ENCODE results near the gene UBE2H.

UBE2H gene

DNA sequence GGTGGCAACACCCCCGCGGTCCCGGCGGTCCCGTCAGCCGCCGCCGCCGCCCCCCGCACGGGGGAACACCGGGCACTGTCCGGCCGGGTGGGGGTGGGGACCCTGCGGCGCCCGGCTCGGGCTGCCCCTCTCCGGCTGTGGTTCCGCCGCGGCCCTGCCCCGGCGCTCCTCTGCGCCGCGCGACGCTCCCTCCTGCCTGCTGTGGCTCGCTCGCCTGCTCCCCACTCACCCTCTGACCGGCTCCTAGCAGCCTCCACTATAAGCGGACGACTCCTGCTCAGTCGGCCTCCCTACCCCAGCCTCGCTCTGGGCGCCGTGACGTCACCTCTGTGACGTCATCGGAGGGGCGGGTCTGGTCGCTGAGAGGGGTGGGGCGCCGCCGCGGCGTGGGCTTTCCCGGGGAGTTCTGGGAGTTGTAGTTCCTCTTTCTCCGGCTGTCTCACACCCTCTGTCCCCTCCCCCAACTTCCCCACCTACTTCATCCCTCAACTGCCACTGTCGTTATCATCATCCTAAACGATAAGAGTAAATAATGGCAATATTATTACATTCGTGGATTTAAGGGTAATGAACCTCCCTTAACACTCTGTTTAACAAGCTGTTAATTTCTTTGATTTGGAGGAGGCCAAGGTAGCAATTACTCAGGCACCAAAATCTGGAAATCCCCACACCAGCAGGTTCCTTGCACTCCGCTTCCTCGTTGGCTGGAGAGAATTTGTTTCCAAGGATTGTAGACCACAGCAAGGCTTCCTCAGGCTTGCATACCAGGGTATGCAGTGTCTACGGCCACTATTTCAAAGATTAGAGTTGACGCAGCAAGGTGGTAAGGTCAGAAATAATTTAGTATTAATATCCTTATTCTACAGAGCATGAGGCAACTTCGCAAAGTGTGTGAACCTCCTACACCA, at the start of gene UBE2H:
TSS of gene UBE2H (minus strand) at position 308 of the 908 bp plus-strand sequence. CDS start 405 bp downstream, outside the sequence.
- H3K36me3 ChIP-seq (ENCODE audit: control insufficient read depth in 5 of 5, insufficient read depth in 5 of 5, low read length in 5 of 5) = no peaks in the 10 kb centered on the region
- peak within 1 kb of the TSS; percentile 98 for H3K27ac ChIP-seq (ENCODE audit: low read depth, low read length)
- no peaks in the 10 kb centered on the region for H3K9me3 ChIP-seq (ENCODE audit: control insufficient read depth in 5 of 5, low read length in 5 of 5)
- H3K4me3 ChIP-seq (ENCODE audit: low read depth in 1 of 5, low read length in 5 of 5) = peak within 1 kb of the TSS; percentile 74 to 97 (median 95)
- H3K27me3 ChIP-seq (ENCODE audit: control insufficient read depth in 5 of 5, insufficient read depth in 4 of 5, low read length in 5 of 5) = no peaks in the 10 kb centered on the region
- H3K4me1 ChIP-seq (ENCODE audit: control insufficient read depth in 5 of 5, insufficient read depth in 5 of 5, low read length in 5 of 5) = peaks cover 7 to 42% (median 35%) of the 10 kb centered on the region in 5 donors
- peak within 1 kb of the TSS; percentile 89 to 99 (median 99) for H3K9ac ChIP-seq (ENCODE audit: low read length in 5 of 5)

DNA sequence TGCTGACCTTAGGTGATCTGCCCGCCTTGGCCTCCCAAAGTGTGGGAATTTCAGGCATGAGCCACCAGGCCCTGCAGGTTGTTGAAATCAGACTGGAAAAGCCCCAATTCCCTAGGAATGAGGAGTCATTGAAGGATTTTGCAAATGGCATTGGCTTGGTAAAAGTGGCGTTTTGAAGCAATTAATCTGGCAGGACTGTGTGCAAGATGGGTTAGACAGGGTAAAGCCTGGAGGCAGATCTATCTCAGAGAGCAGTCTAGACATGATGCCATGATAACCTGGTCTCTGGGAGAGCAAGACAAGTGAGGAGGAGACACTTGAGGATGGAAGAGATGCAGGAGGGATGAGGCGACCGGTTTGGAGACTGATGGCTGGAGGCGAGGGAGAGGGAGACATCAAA, 45.7 kb upstream of the UBE2H start:
- no peak overlapping the region for H3K9ac ChIP-seq (ENCODE audit: low read length in 5 of 5)
- H3K4me1 ChIP-seq (ENCODE audit: control insufficient read depth in 5 of 5, insufficient read depth in 5 of 5, low read length in 5 of 5) = peaks cover 0 to 2% (median 0%) of the 10 kb centered on the region in 5 donors
- H3K9me3 ChIP-seq (ENCODE audit: control insufficient read depth in 5 of 5, low read length in 5 of 5) = no peaks in the 10 kb centered on the region
- no peak overlapping the region for H3K4me3 ChIP-seq (ENCODE audit: low read depth in 1 of 5, low read length in 5 of 5)
- no peaks in the 10 kb centered on the region for H3K27me3 ChIP-seq (ENCODE audit: control insufficient read depth in 5 of 5, insufficient read depth in 4 of 5, low read length in 5 of 5)
- no peak overlapping the region for H3K27ac ChIP-seq (ENCODE audit: low read depth, low read length)
- no peaks in the 10 kb centered on the region for H3K36me3 ChIP-seq (ENCODE audit: control insufficient read depth in 5 of 5, insufficient read depth in 5 of 5, low read length in 5 of 5)

DNA sequence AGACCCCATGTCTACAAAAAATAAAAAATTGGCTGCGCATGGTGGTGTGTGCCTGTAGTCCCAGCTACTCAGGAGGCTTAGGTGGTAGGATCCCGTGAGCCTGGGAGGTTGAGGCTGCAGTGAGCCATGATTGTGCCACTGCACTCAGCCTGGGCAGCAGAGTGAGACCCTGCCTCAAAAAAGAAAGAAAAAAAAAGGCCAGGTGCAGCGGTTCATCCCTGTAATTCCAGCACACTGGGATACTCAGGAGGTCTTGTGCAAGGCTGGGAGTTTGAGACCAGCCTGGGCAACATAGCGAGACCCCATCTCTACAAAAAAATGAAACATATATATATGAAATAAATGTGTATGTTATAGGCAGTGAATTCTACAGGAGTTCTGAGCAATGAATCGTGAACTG, 44.5 kb upstream of the UBE2H start:
- H3K36me3 ChIP-seq (ENCODE audit: control insufficient read depth in 5 of 5, insufficient read depth in 5 of 5, low read length in 5 of 5) = no peaks in the 10 kb centered on the region
- no peak overlapping the region for H3K27ac ChIP-seq (ENCODE audit: low read depth, low read length)
- H3K9me3 ChIP-seq (ENCODE audit: control insufficient read depth in 5 of 5, low read length in 5 of 5) = no peaks in the 10 kb centered on the region
- H3K4me1 ChIP-seq (ENCODE audit: control insufficient read depth in 5 of 5, insufficient read depth in 5 of 5, low read length in 5 of 5) = peaks cover 0 to 5% (median 0%) of the 10 kb centered on the region in 5 donors
- H3K4me3 ChIP-seq (ENCODE audit: low read depth in 1 of 5, low read length in 5 of 5) = no peak overlapping the region
- no peak overlapping the region for H3K9ac ChIP-seq (ENCODE audit: low read length in 5 of 5)
- no peaks in the 10 kb centered on the region for H3K27me3 ChIP-seq (ENCODE audit: control insufficient read depth in 5 of 5, insufficient read depth in 4 of 5, low read length in 5 of 5)

DNA sequence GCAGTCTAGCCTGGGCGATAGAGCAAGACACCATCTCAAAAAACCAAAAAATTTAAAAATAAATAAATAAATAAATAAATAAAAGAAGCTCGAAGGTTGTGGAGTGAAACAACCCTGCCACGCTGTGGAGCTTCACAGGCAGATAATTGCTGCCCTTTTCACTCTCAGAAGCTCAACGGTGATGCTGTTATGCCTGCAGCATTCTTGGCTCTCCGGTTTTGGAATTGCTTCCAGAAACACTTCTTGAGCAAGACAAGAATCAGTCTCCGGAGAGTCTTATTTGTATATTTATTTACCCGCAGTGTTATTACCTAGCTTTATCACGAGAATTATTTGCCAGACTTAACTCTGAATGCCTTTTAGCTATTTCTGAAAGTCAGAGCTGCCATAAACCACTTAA, 40.5 kb upstream of the UBE2H start:
- no peak overlapping the region for H3K27ac ChIP-seq (ENCODE audit: low read depth, low read length)
- H3K4me1 ChIP-seq (ENCODE audit: control insufficient read depth in 5 of 5, insufficient read depth in 5 of 5, low read length in 5 of 5) = peaks cover 0 to 7% (median 5%) of the 10 kb centered on the region in 5 donors
- no peak overlapping the region for H3K4me3 ChIP-seq (ENCODE audit: low read depth in 1 of 5, low read length in 5 of 5)
- H3K9me3 ChIP-seq (ENCODE audit: control insufficient read depth in 5 of 5, low read length in 5 of 5) = no peaks in the 10 kb centered on the region
- H3K27me3 ChIP-seq (ENCODE audit: control insufficient read depth in 5 of 5, insufficient read depth in 4 of 5, low read length in 5 of 5) = no peaks in the 10 kb centered on the region
- H3K36me3 ChIP-seq (ENCODE audit: control insufficient read depth in 5 of 5, insufficient read depth in 5 of 5, low read length in 5 of 5) = no peaks in the 10 kb centered on the region
- no peak overlapping the region for H3K9ac ChIP-seq (ENCODE audit: low read length in 5 of 5)

DNA sequence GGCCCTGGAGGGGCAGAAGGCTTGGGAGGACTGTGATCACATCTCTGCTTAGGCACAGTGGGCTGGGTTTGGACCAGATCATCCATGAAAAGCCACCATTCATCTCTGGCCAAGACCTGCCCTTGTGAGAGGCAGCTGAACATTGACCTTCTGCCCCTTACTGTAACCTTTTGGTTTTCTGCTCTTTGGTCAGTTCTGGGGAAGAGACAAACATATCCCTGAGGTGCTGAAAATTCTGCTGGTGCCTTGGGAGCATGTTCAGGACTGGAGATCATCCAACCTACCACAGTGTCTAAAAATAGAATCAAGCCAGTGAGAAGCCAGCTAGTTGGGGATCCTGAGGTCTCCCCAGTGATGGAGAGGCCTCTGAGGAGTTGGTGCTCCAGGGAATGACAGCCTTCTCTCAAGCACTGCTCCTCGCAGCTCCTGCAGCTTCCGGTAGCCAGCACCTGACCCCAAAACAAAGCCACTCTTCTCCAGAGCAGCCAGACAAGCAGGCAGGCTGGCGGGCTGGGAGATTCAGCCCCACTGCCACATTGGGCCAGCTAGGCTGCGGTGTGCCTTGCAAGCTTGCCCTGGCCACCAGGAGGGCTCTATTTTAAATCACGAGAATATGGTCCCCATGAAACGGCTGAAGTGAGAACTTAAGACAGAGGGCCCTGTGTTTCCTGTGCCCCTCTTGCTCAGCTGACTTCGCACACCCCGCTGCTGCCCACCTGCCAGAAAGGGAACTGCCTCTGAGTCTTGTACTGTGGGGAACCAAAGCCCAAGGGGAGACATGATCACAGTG, 37.8 kb upstream of the UBE2H start:
- H3K9ac ChIP-seq (ENCODE audit: low read length in 5 of 5) = no peak overlapping the region
- H3K9me3 ChIP-seq (ENCODE audit: control insufficient read depth in 5 of 5, low read length in 5 of 5) = no peaks in the 10 kb centered on the region
- H3K27me3 ChIP-seq (ENCODE audit: control insufficient read depth in 5 of 5, insufficient read depth in 4 of 5, low read length in 5 of 5) = no peaks in the 10 kb centered on the region
- H3K36me3 ChIP-seq (ENCODE audit: control insufficient read depth in 5 of 5, insufficient read depth in 5 of 5, low read length in 5 of 5) = no peaks in the 10 kb centered on the region
- H3K4me1 ChIP-seq (ENCODE audit: control insufficient read depth in 5 of 5, insufficient read depth in 5 of 5, low read length in 5 of 5) = peaks cover 0 to 7% (median 5%) of the 10 kb centered on the region in 5 donors
- H3K4me3 ChIP-seq (ENCODE audit: low read depth in 1 of 5, low read length in 5 of 5) = no peak overlapping the region
- H3K27ac ChIP-seq (ENCODE audit: low read depth, low read length) = no peak overlapping the region

DNA sequence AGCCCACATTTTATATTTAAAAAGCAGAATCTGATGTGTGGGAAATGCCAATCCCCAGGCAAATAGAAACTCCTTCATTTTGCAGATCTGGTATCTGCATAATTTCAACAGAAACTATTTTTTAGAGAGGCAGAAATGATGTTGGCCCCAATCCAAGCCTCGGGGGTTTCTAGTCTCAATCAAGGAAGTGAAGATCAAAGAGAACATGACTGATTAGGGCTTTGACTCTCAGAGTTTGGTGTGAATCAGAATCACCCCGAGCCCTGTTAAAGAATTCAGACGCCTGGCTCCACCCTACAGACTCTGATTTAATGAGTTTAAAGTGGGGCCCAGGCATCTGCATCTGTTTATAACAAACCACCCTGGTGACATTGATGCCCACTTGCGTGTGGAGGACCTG, 36.7 kb upstream of the UBE2H start:
- Histone ChIP-seq H3K27me3 (ENCODE audit: control insufficient read depth in 5 of 5, insufficient read depth in 4 of 5, low read length in 5 of 5) (no peaks in the 10 kb centered on the region), H3K27ac (ENCODE audit: low read depth, low read length) (no peak overlapping the region), H3K9ac (ENCODE audit: low read length in 5 of 5) (no peak overlapping the region), H3K9me3 (ENCODE audit: control insufficient read depth in 5 of 5, low read length in 5 of 5) (no peaks in the 10 kb centered on the region), H3K4me3 (ENCODE audit: low read depth in 1 of 5, low read length in 5 of 5) (no peak overlapping the region), H3K36me3 (ENCODE audit: control insufficient read depth in 5 of 5, insufficient read depth in 5 of 5, low read length in 5 of 5) (no peaks in the 10 kb centered on the region), H3K4me1 (ENCODE audit: control insufficient read depth in 5 of 5, insufficient read depth in 5 of 5, low read length in 5 of 5) (peaks cover 0 to 7% (median 5%) of the 10 kb centered on the region in 5 donors)

DNA sequence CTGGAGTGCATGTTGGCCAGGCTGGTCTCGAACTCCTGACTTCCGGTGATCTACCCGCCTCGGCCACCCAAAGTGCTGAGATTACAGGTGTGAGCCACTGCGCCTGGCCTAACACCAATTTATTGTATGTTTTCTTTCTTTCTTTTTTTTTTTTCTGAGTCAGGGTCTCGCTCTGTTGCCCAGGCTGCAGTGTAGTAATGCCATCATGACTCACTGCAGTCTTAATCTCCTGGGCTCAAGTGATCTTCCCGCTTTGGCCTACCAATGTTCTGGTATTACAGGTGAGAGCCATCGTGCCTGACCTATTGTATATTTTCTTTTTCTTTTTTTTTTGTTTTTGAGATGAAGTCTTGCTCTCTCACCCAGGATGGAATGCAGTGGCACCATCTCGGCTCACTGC, 33.8 kb upstream of the UBE2H start:
- H3K27ac ChIP-seq (ENCODE audit: low read depth, low read length) = no peak overlapping the region
- no peaks in the 10 kb centered on the region for H3K36me3 ChIP-seq (ENCODE audit: control insufficient read depth in 5 of 5, insufficient read depth in 5 of 5, low read length in 5 of 5)
- H3K4me1 ChIP-seq (ENCODE audit: control insufficient read depth in 5 of 5, insufficient read depth in 5 of 5, low read length in 5 of 5) = peaks cover 0 to 7% (median 3%) of the 10 kb centered on the region in 5 donors
- H3K9ac ChIP-seq (ENCODE audit: low read length in 5 of 5) = no peak overlapping the region
- H3K27me3 ChIP-seq (ENCODE audit: control insufficient read depth in 5 of 5, insufficient read depth in 4 of 5, low read length in 5 of 5) = peaks cover 0 to 4% (median 0%) of the 10 kb centered on the region in 5 donors
- no peaks in the 10 kb centered on the region for H3K9me3 ChIP-seq (ENCODE audit: control insufficient read depth in 5 of 5, low read length in 5 of 5)
- H3K4me3 ChIP-seq (ENCODE audit: low read depth in 1 of 5, low read length in 5 of 5) = no peak overlapping the region

DNA sequence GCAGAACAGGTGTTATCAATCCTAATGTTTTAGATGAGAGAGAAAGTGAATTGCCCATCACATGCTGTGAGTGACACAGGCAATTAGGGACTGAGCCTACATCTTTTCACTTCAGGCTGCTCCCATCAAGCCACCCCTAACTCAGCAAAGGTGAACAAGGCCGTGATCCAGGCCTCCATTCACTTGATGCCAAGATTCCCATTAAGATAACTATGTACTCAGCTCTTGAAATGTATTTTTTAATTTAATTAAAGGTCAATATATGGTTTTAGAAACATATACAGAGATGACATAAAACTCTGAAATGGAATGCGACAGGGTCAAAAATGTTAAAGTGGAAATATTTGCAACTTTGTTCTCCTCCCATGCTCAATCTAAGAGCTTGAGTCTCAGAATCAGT, 27.9 kb upstream of the UBE2H start:
- H3K27me3 ChIP-seq (ENCODE audit: control insufficient read depth in 5 of 5, insufficient read depth in 4 of 5, low read length in 5 of 5) = peaks cover 0 to 4% (median 0%) of the 10 kb centered on the region in 5 donors
- no peaks in the 10 kb centered on the region for H3K9me3 ChIP-seq (ENCODE audit: control insufficient read depth in 5 of 5, low read length in 5 of 5)
- H3K4me1 ChIP-seq (ENCODE audit: control insufficient read depth in 5 of 5, insufficient read depth in 5 of 5, low read length in 5 of 5) = no peaks in the 10 kb centered on the region
- H3K27ac ChIP-seq (ENCODE audit: low read depth, low read length) = no peak overlapping the region
- no peak overlapping the region for H3K9ac ChIP-seq (ENCODE audit: low read length in 5 of 5)
- no peaks in the 10 kb centered on the region for H3K36me3 ChIP-seq (ENCODE audit: control insufficient read depth in 5 of 5, insufficient read depth in 5 of 5, low read length in 5 of 5)
- no peak overlapping the region for H3K4me3 ChIP-seq (ENCODE audit: low read depth in 1 of 5, low read length in 5 of 5)

DNA sequence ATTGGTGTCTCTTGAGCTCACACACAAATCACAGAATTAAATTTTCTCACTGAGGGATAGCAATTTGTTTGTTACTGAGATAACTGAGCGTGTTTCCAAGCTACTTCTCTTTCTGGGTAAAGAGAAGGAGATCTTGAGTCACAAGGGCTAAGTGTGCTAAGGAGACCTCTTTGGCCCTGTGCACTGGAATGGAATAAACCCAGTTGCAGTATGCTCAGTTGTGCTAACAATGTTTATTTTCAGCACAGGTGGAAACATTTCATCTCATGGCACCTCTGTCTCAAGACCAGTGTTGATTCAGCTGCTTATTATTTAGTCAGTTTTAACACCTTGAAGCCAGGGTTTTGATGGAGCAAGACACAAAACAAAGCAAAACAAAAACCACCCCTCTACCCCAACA, 22.5 kb upstream of the UBE2H start:
- peaks cover 0 to 6% (median 0%) of the 10 kb centered on the region in 5 donors for H3K4me1 ChIP-seq (ENCODE audit: control insufficient read depth in 5 of 5, insufficient read depth in 5 of 5, low read length in 5 of 5)
- H3K9ac ChIP-seq (ENCODE audit: low read length in 5 of 5) = no peak overlapping the region
- no peak overlapping the region for H3K27ac ChIP-seq (ENCODE audit: low read depth, low read length)

DNA sequence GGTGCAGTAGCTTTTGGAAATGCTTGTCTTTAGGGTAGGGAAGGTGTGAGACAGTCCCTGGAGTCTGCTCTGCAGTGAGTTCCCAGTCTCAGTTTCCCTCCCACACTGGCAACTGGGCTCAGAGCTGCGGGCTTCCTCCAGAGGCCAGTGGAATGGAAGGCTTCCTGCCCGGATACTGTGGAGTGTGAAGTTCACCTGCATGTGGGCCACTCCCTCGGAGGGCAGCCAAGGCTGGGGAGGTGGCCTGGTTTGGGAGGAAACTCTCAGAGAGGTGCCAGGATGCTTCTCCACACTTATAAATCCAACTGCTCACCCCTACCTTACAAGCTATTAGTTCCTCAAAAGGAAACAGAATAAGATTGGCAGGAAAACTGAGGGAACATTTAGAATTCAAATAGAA, 18.1 kb upstream of the UBE2H start:
- Histone ChIP-seq H3K4me1 (ENCODE audit: control insufficient read depth in 5 of 5, insufficient read depth in 5 of 5, low read length in 5 of 5) (peaks cover 0 to 13% (median 0%) of the 10 kb centered on the region in 5 donors), H3K4me3 (ENCODE audit: low read depth in 1 of 5, low read length in 5 of 5) (no peak overlapping the region), H3K9ac (ENCODE audit: low read length in 5 of 5) (no peak overlapping the region), H3K9me3 (ENCODE audit: control insufficient read depth in 5 of 5, low read length in 5 of 5) (no peaks in the 10 kb centered on the region), H3K27me3 (ENCODE audit: control insufficient read depth in 5 of 5, insufficient read depth in 4 of 5, low read length in 5 of 5) (no peaks in the 10 kb centered on the region), H3K27ac (ENCODE audit: low read depth, low read length) (no peak overlapping the region), H3K36me3 (ENCODE audit: control insufficient read depth in 5 of 5, insufficient read depth in 5 of 5, low read length in 5 of 5) (no peaks in the 10 kb centered on the region)

More for the DNA sequence above, 22.5 kb upstream of the UBE2H start:
- no peaks in the 10 kb centered on the region for H3K9me3 ChIP-seq (ENCODE audit: control insufficient read depth in 5 of 5, low read length in 5 of 5)
- H3K36me3 ChIP-seq (ENCODE audit: control insufficient read depth in 5 of 5, insufficient read depth in 5 of 5, low read length in 5 of 5) = no peaks in the 10 kb centered on the region
- H3K27me3 ChIP-seq (ENCODE audit: control insufficient read depth in 5 of 5, insufficient read depth in 4 of 5, low read length in 5 of 5) = no peaks in the 10 kb centered on the region
- no peak overlapping the region for H3K4me3 ChIP-seq (ENCODE audit: low read depth in 1 of 5, low read length in 5 of 5)

All from subcutaneous abdominal adipose tissue (tissue), 5 donors.